IMR-90 (cell line): Measurements from ENCODE around the gene CASP2. TPM values are rescaled to one million over a fixed set of nuclear protein-coding genes. Genes with fewer than 3 reads are reported as not detected.

Experiments
- ATAC-seq: fragments of 200-7000 bp; cut with Tn5 transposase; 2 replicates; pipeline ENCODE4 v1.9.1; 2020; ENCODE audit warnings: low read depth, mild to moderate bottlenecking, moderate library complexity
- BruUV-seq: library from RNA; stranded (reverse); fragments of 400-500 nt; replicated peaks from 2 replicates; lab custom pipeline; 2021; lab: Mats Ljungman, UMichigan
- CTCF ChIA-PET: fragments of 300-600 bp; formaldehyde crosslinking; extraction: SDS; loops from one replicate; lab custom pipeline; 2021; ENCODE audit warnings: antibody characterized with exemption; lab: Yijun Ruan, JAX
- POLR2A ChIA-PET: fragments of 300-600 bp; sonication (Branson Sonifier 250); formaldehyde crosslinking; loops from one replicate; lab custom pipeline; 2022; ENCODE audit warnings: antibody characterized with exemption; ENCODE audit not compliant: unreplicated experiment; lab: Charles Lee
- DNase-seq: peaks from one replicate; pipeline ENCODE4 v3.0.0; 2013
- H2AFZ ChIP-seq: replicated peaks from 2 replicates; pipeline ENCODE3; 2013; ENCODE audit warnings: low read length, mild to moderate bottlenecking; ENCODE audit not compliant: poor library complexity
- H2AK5ac ChIP-seq: 2 replicates; pipeline ENCODE4 v1.6.1; 2013; ENCODE audit warnings: low read depth, low read length, inconsistent platforms
- H2AK9ac ChIP-seq: replicated peaks from 2 replicates; pipeline ENCODE3; 2013; ENCODE audit warnings: mild to moderate bottlenecking, low read depth, low read length, moderate library complexity; ENCODE audit not compliant: poor library complexity
- H2BK120ac ChIP-seq: 2 replicates; pipeline ENCODE4 v1.6.1; 2013; ENCODE audit warnings: low read depth, low read length, inconsistent platforms
- H2BK15ac ChIP-seq: 3 replicates; pipeline ENCODE4 v1.6.1; 2013; ENCODE audit warnings: low read depth, low read length, inconsistent platforms
- H2BK20ac ChIP-seq: 2 replicates; pipeline ENCODE4 v1.6.1; 2013; ENCODE audit warnings: low read depth, mild to moderate bottlenecking, inconsistent platforms, low read length, moderate library complexity
- H2BK5ac ChIP-seq: 2 replicates; pipeline ENCODE4 v1.6.1; 2013; ENCODE audit warnings: mild to moderate bottlenecking, low read depth, low read length, inconsistent platforms; ENCODE audit not compliant: poor library complexity, severe bottlenecking
- H3K14ac ChIP-seq: replicated peaks from 2 replicates; pipeline ENCODE4 v1.6.1; 2013; ENCODE audit warnings: low read depth, low read length, inconsistent platforms
- H3K18ac ChIP-seq: 2 replicates; pipeline ENCODE4 v1.6.1; 2013; ENCODE audit warnings: low read depth, low read length, control low read depth
- H3K23ac ChIP-seq: 2 replicates; pipeline ENCODE4 v1.6.1; 2013; ENCODE audit warnings: low read depth, low read length, inconsistent platforms
- H3K27ac ChIP-seq: 2 replicates; pipeline ENCODE4 v1.5.1; 2013; ENCODE audit warnings: mild to moderate bottlenecking, control low read depth, low read length; ENCODE audit not compliant: insufficient read depth
- H3K27me3 ChIP-seq: 2 replicates; pipeline ENCODE4 v1.6.1; 2013; ENCODE audit warnings: low read length; ENCODE audit not compliant: control insufficient read depth, insufficient read depth
- H3K36me3 ChIP-seq: 2 replicates; pipeline ENCODE4 v1.6.1; 2013; ENCODE audit warnings: low read length, mixed read lengths; ENCODE audit not compliant: control insufficient read depth, insufficient read depth
- H3K4ac ChIP-seq: 2 replicates; pipeline ENCODE4 v1.6.1; 2013; ENCODE audit warnings: low read depth, low read length, inconsistent platforms
- H3K4me1 ChIP-seq: 2 replicates; pipeline ENCODE4 v1.6.1; 2013; ENCODE audit warnings: low read length, mixed read lengths; ENCODE audit not compliant: control insufficient read depth, insufficient read depth
- H3K4me2 ChIP-seq: 2 replicates; pipeline ENCODE4 v1.6.1; 2013; ENCODE audit warnings: low read depth, mild to moderate bottlenecking, control low read depth, low read length, moderate library complexity
- H3K4me3 ChIP-seq: 2 replicates; pipeline ENCODE4 v1.5.1; 2013; ENCODE audit warnings: low read depth, mild to moderate bottlenecking, control low read depth, low read length, moderate library complexity; ENCODE audit not compliant: insufficient read depth
- H3K56ac ChIP-seq: 2 replicates; pipeline ENCODE4 v1.6.1; 2013; ENCODE audit warnings: low read length, inconsistent platforms; ENCODE audit not compliant: insufficient read depth; ENCODE audit errors: extremely low read depth
- H3K79me1 ChIP-seq, 2 experiments: 2 replicates each; pipeline ENCODE4 v1.6.1; 2013; ENCODE audit warnings: low read length in 2 of 2, inconsistent platforms in 1 of 2, low read depth in 1 of 2
- H3K9ac ChIP-seq: 2 replicates; pipeline ENCODE4 v1.6.1; 2013; ENCODE audit warnings: low read depth, low read length, control low read depth
- H3K9me1 ChIP-seq: 2 replicates; pipeline ENCODE4 v1.6.1; 2013; ENCODE audit warnings: low read length, inconsistent platforms; ENCODE audit not compliant: insufficient read depth
- H3K9me3 ChIP-seq: 2 replicates; pipeline ENCODE4 v1.6.1; 2013; ENCODE audit warnings: low read length; ENCODE audit not compliant: control insufficient read depth, insufficient read depth
- H4K20me1 ChIP-seq: 2 replicates; pipeline ENCODE4 v1.6.1; 2013; ENCODE audit warnings: low read length, inconsistent platforms; ENCODE audit not compliant: insufficient read depth
- H4K5ac ChIP-seq: 2 replicates; pipeline ENCODE4 v1.6.1; 2013; ENCODE audit warnings: mild to moderate bottlenecking, low read depth, low read length, control low read depth
- H4K8ac ChIP-seq, 2 experiments: 2 replicates each; pipeline ENCODE4 v1.6.1; 2013; ENCODE audit warnings: low read depth in 2 of 2, low read length in 2 of 2, control low read depth in 1 of 2, inconsistent platforms in 1 of 2
- H4K91ac ChIP-seq: 2 replicates; pipeline ENCODE4 v1.6.1; 2013; ENCODE audit warnings: low read depth, low read length, inconsistent platforms; ENCODE audit not compliant: insufficient read depth
- CEBPB ChIP-seq: IDR thresholded peaks from 2 replicates; pipeline ENCODE4 v1.6.1; 2012; ENCODE audit warnings: low read depth, low read length, improper control_type of control experiment
- CHD1 ChIP-seq: IDR thresholded peaks from 2 replicates; pipeline ENCODE4 v1.6.1; 2012; ENCODE audit warnings: low read depth, low read length, improper control_type of control experiment
- CTCF ChIP-seq: conservative IDR thresholded peaks from 2 replicates; pipeline ENCODE4 v1.5.1; 2012; ENCODE audit warnings: mild to moderate bottlenecking, low read depth, low read length, improper control_type of control experiment
- ELK1 ChIP-seq: fragments of 150-350 bp; IDR thresholded peaks from 2 replicates; pipeline ENCODE4 v1.6.1; 2016; ENCODE audit warnings: low read depth, mild to moderate bottlenecking, low read length, moderate library complexity, borderline replicate concordance
- FOS ChIP-seq: fragments of 150-350 bp; IDR thresholded peaks from 2 replicates; pipeline ENCODE4 v1.6.1; 2016; ENCODE audit warnings: low read depth, low read length
- MAFK ChIP-seq: IDR thresholded peaks from 2 replicates; pipeline ENCODE4 v1.6.1; 2012; ENCODE audit warnings: low read depth, low read length, improper control_type of control experiment
- MAZ ChIP-seq: IDR thresholded peaks from 2 replicates; pipeline ENCODE4 v1.6.1; 2012; ENCODE audit warnings: low read depth, mild to moderate bottlenecking, low read length, improper control_type of control experiment, moderate library complexity, borderline replicate concordance
- NFE2L2 ChIP-seq: fragments of 150-350 bp; IDR thresholded peaks from 2 replicates; pipeline ENCODE4 v1.6.1; 2016; ENCODE audit warnings: low read depth, mild to moderate bottlenecking, low read length
- RFX5 ChIP-seq: IDR thresholded peaks from 2 replicates; pipeline ENCODE4 v1.8.0; 2012; ENCODE audit warnings: low read depth, mild to moderate bottlenecking, low read length, moderate library complexity
- SMC3 ChIP-seq: fragments of 150-350 bp; IDR thresholded peaks from 2 replicates; pipeline ENCODE4 v1.6.1; 2016; ENCODE audit warnings: low read depth, mild to moderate bottlenecking, antibody characterized with exemption, low read length, moderate library complexity
- whole genome bisulfite sequencing, 2 experiments: methylation state at CpG; one replicate each; pipeline versions ENCODE4 v1.1.5 to v1.1.7; 2013; ENCODE audit warnings: missing lambda C conversion rate in 2 of 2; ENCODE audit not compliant: insufficient read length in 1 of 2; ENCODE audit errors: extremely low coverage in 2 of 2; 5-methylcytosine and 5-hydroxymethylcytosine counted together
- dilution Hi-C: fragments of 300-500 bp; cut with HindIII; formaldehyde crosslinking; loops from one replicate; pipeline ENCODE4 v1.14.3; 2018; ENCODE audit warnings: low sequenced_read_pairs; ENCODE audit not compliant: unreplicated experiment
- in situ Hi-C: fragments of 300-500 bp; cut with MboI; formaldehyde crosslinking; loops from 3 replicates; pipeline ENCODE4 v1.14.3; 2019; ENCODE audit warnings: low sequenced_read_pairs, inconsistent platforms, mixed read lengths
- intact Hi-C: fragments of 100-400 bp; cut with micrococcal nuclease; formaldehyde crosslinking; loops from 2 replicates; pipeline ENCODE4 v1.10.0; 2022
- polyA plus RNA-seq, 3 experiments: library from polyadenylated mRNA; depleted of rRNA; stranded (reverse); fragments of >200 nt; gene quantifications; 2 replicates each; pipeline ENCODE4 v1.2.3, GENCODE V29; 2012; ENCODE audit warnings: low replicate concordance in 1 of 3
- total RNA-seq: library from RNA; depleted of rRNA; stranded (reverse); fragments of >200 nt; gene quantifications from 2 replicates; pipeline ENCODE4 v1.2.3, GENCODE V29; 2012

Gene CASP2
- total and polyA plus RNA-seq, 2 of the 4 experiments (the other 2 are of a cell fraction), result 15.4 to 25.6 TPM

GRCh38 chr7:143343596-143343995, 55.4 kb downstream of the CASP2 start:
- no peak overlapping the region for H3K18ac ChIP-seq
- dilution Hi-C loops (no loop called here), intact Hi-C loops (no loop called here), in situ Hi-C loops (no loop called here)
- H3K9ac ChIP-seq, result no peak overlapping the region
- H2BK15ac ChIP-seq, result no peak overlapping the region
- no peak overlapping the region for H2AFZ ChIP-seq
- no peak overlapping the region for H2BK120ac ChIP-seq
- no peak overlapping the region for H3K4ac ChIP-seq
- no peaks in the 10 kb centered on the region for H3K9me1 ChIP-seq
- POLR2A ChIA-PET, result no interaction called here
- DNase-seq (no peak), ATAC-seq (no peak)
- no peak overlapping the region for H2BK20ac ChIP-seq
- H4K8ac ChIP-seq, result no peak overlapping the region
- no peak overlapping the region for H3K56ac ChIP-seq
- H3K4me2 ChIP-seq, result no peak overlapping the region
- H4K5ac ChIP-seq, result no peak overlapping the region
- TF ChIP-seq ELK1, result no peak
- no peak for TF ChIP-seq RFX5
- TF ChIP-seq NFE2L2, result no peak
- TF ChIP-seq MAFK, result no peak
- TF ChIP-seq SMC3, result no peak
- TF ChIP-seq FOS, result no peak
- no peak for TF ChIP-seq CEBPB
- TF ChIP-seq CTCF, result no peak
- TF ChIP-seq MAZ, result no peak
- no peak for TF ChIP-seq CHD1
- no peaks in the 10 kb centered on the region for H3K4me1 ChIP-seq
- peaks cover 27% of the 10 kb centered on the region for H3K27me3 ChIP-seq
- CTCF ChIA-PET, result no interaction called here
- H3K36me3 ChIP-seq, result no peaks in the 10 kb centered on the region
- H4K20me1 ChIP-seq, result no peaks in the 10 kb centered on the region
- H3K4me3 ChIP-seq, result no peak overlapping the region
- no peak overlapping the region for H2BK5ac ChIP-seq
- no peak overlapping the region for H3K14ac ChIP-seq
- no TSS peak for BruUV-seq
- H4K91ac ChIP-seq, result no peak overlapping the region
- no peaks in the 10 kb centered on the region for H3K79me1 ChIP-seq
- no peak overlapping the region for H2AK5ac ChIP-seq
- H2AK9ac ChIP-seq, result no peak overlapping the region
- H3K9me3 ChIP-seq, result no peaks in the 10 kb centered on the region
- H3K23ac ChIP-seq, result no peak overlapping the region
- no peak overlapping the region for H3K27ac ChIP-seq
- WGBS, 2 experiments, result no CpG with 5 or more reads among the region's 3 CpGs
